SK-N-SH (cell line): ENCODE data around the gene GRB7.

Source experiments
- CTCF ChIP-seq: fragments of 200-600 bp; sonication (generic); IDR thresholded peaks from 2 replicates; pipeline ENCODE4 v1.6.1; 2017; ENCODE audit warnings: antibody characterized with exemption, mild to moderate bottlenecking, moderate library complexity
- EP300 ChIP-seq, 2 experiments: IDR thresholded peaks; 2 replicates each; pipeline versions ENCODE4 v1.4.0 to v1.6.1; 2012; ENCODE audit warnings: borderline replicate concordance in 1 of 2, low read depth in 1 of 2, low read length in 1 of 2
- FOSL2 ChIP-seq: IDR thresholded peaks from 2 replicates; pipeline ENCODE4 v1.4.0; 2012; ENCODE audit warnings: low read depth, mild to moderate bottlenecking, moderate library complexity, borderline replicate concordance
- FOXM1 ChIP-seq: IDR thresholded peaks from 2 replicates; pipeline ENCODE4 v1.4.0; 2012; ENCODE audit warnings: low read depth, mild to moderate bottlenecking
- JUND ChIP-seq: IDR thresholded peaks from 2 replicates; pipeline ENCODE4 v1.4.0; 2012
- POLR2AphosphoS5 ChIP-seq: IDR thresholded peaks from 2 replicates; pipeline ENCODE4 v1.6.1; 2012; ENCODE audit warnings: low read depth, low read length
- RFX5 ChIP-seq: IDR thresholded peaks from 2 replicates; pipeline ENCODE4 v1.6.1; 2012; ENCODE audit warnings: mild to moderate bottlenecking, improper control_type of control experiment, low read length
- SIN3A ChIP-seq: IDR thresholded peaks from 2 replicates; pipeline ENCODE4 v1.6.1; 2012; ENCODE audit warnings: low read depth, mild to moderate bottlenecking, low read length, moderate library complexity, borderline replicate concordance
- TAF1 ChIP-seq: IDR thresholded peaks from 2 replicates; pipeline ENCODE4 v1.6.1; 2012; ENCODE audit warnings: low read depth, mild to moderate bottlenecking, low read length, moderate library complexity, borderline replicate concordance
- USF1 ChIP-seq: IDR thresholded peaks from 2 replicates; pipeline ENCODE4 v1.4.0; 2012; ENCODE audit warnings: low read depth, borderline replicate concordance
- USF2 ChIP-seq: fragments of 150-350 bp; IDR thresholded peaks from 2 replicates; pipeline ENCODE4 v1.6.1; 2017; ENCODE audit warnings: antibody characterized with exemption, low read length, low read depth, borderline replicate concordance
- ZBTB33 ChIP-seq: IDR thresholded peaks from 2 replicates; pipeline ENCODE4 v1.4.0; 2012; ENCODE audit warnings: low read depth, borderline replicate concordance
- TF ChIP-seq, protein P1 (sequence below): IDR thresholded peaks from 2 replicates; pipeline ENCODE4 v1.6.1; 2012; ENCODE audit warnings: mild to moderate bottlenecking, low read depth, low read length, moderate library complexity

DNA sequence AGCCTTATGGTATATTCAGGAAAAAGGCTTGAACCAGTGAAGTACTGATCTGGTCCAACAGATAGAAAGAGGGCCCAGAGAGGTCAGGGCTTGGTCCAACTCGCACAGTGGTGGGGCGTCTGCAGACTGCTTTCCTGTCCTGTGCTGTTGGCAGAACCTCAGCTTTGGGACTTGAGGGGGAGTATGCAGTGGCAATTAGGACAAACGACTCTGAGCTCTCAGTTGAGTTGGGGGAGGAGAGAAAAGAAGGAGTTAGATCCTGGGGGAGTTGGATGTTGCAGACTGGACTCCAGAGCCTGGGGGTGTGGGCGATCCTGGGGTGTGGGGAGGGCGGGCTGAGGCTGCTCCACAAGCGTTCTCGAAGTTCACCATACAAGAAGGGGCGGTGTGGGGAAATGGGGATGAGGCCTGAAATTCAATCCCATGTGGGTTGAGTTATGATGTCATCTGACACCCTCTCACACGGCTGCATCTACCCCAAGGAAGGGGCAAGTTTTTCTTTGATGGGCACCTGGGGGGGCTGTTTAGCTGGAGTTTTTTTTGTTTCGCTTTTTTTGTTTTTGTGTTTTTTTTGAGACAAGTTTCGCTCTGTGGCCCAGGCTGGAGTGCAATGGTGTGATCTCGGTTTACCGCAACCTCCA lies 14.6 kb downstream of the GRB7 start:
- no peak for TF ChIP-seq USF2
- TF ChIP-seq TAF1, result no peak
- TF ChIP-seq CTCF, result no peak
- no peak for TF ChIP-seq POLR2AphosphoS5
- TF ChIP-seq EP300 (IDR thresholded peaks at IDR 0.05; ENCODE audit: borderline replicate concordance in 1 of 2, low read depth in 1 of 2, low read length in 1 of 2), result no peak
- TF ChIP-seq JUND, result no peak
- TF ChIP-seq FOSL2, result no peak
- TF ChIP-seq USF1, result no peak
- no peak for TF ChIP-seq RFX5
- TF ChIP-seq ZBTB33, result no peak
- TF ChIP-seq, protein P1, sequence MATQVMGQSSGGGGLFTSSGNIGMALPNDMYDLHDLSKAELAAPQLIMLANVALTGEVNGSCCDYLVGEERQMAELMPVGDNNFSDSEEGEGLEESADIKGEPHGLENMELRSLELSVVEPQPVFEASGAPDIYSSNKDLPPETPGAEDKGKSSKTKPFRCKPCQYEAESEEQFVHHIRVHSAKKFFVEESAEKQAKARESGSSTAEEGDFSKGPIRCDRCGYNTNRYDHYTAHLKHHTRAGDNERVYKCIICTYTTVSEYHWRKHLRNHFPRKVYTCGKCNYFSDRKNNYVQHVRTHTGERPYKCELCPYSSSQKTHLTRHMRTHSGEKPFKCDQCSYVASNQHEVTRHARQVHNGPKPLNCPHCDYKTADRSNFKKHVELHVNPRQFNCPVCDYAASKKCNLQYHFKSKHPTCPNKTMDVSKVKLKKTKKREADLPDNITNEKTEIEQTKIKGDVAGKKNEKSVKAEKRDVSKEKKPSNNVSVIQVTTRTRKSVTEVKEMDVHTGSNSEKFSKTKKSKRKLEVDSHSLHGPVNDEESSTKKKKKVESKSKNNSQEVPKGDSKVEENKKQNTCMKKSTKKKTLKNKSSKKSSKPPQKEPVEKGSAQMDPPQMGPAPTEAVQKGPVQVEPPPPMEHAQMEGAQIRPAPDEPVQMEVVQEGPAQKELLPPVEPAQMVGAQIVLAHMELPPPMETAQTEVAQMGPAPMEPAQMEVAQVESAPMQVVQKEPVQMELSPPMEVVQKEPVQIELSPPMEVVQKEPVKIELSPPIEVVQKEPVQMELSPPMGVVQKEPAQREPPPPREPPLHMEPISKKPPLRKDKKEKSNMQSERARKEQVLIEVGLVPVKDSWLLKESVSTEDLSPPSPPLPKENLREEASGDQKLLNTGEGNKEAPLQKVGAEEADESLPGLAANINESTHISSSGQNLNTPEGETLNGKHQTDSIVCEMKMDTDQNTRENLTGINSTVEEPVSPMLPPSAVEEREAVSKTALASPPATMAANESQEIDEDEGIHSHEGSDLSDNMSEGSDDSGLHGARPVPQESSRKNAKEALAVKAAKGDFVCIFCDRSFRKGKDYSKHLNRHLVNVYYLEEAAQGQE, result no peak
- no peak for TF ChIP-seq FOXM1
- no peak for TF ChIP-seq SIN3A
